ENCODE measurements around the gene ZNF729.
"Not testable (repeated sequence)": the region's sequence is repeated elsewhere in the genome, so short reads cannot be mapped to it uniquely, and the experiment has no call there.

The ZNF729 gene

GRCh38 chr19:22286151-22286810, at the start of gene ZNF729:
TSS of gene ZNF729 (plus strand) at chr19:22286441. CDS start at chr19:22286526, 85 bp downstream.
- DNase-seq: no peak

- no peak for DNase-seq
Measured at GRCh38 chr19:22256856-22257255, 29.4 kb upstream of the ZNF729 start.

GRCh38 chr19:22257381-22257780, 28.9 kb upstream of the ZNF729 start:
- DNase-seq: no peak

DNA sequence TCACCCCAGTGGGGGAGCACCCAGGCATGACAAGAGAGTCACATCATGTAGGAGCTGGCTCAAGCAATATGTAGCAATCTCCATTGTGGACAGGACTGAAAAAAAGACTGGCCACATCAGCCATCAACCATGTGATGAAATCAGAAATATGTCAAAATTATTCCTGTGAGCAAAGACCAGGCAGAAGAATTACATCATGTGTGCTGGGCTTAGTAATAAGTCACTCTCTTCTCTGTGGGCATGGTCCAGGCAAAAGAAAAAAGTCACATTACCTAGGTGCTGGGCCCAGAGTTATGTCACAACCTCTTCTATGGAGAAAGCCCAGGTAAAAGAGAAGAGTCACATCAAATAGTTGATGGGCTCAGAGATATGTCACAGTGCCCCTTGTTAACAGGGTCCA, 28.3 kb upstream of the ZNF729 start:
- no peak for DNase-seq

DNA sequence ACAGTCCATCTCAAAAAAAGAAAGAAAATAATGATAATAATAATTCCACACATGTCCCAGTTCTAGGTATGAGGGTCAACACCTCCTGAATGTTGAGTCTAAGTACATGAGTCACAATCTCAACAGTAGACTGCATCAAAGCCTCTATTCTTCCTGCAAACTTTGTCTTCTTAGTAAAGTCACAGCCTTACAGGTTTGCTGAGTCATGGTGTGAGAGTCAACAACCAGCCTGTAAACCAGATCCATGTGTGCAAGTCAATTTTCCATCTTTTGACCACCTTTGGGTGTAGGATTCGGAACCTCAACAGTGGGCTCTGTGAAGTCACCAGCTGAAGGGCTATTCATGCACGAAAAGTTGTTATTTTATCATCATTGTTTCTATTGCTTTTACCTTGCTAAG, 25.7 kb upstream of the ZNF729 start:
- no peak for DNase-seq

- no peak for DNase-seq
Measured at GRCh38 chr19:22261596-22261995, 24.6 kb upstream of the ZNF729 start.

GRCh38 chr19:22263121-22263520, 23.1 kb upstream of the ZNF729 start:
- DNase-seq: no peak

- not testable (repeated sequence) for DNase-seq
Measured at GRCh38 chr19:22321554-22321953, 35.3 kb downstream of the ZNF729 start.

DNA sequence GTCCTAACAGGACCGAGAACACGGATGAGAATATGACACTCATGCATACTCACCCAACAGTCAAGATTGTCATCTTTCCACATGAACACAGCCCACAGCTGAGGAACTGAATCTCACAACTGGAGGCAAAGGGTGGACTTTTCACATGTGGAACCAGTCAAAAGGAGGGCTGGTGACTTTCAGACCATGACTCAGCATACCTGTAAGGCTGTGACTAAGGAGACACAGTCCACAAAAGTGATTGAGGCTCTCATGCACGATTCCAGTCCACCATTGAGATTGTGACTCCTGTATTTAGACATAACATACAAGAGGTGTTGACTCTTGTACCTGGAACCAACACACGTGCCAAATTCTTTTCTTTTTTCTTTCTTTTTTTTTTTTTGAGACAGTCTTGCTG, 40.0 kb downstream of the ZNF729 start:
- DNase-seq: no peak

- no peak for DNase-seq
Measured at GRCh38 chr19:22327321-22327720, 41.1 kb downstream of the ZNF729 start.

DNA sequence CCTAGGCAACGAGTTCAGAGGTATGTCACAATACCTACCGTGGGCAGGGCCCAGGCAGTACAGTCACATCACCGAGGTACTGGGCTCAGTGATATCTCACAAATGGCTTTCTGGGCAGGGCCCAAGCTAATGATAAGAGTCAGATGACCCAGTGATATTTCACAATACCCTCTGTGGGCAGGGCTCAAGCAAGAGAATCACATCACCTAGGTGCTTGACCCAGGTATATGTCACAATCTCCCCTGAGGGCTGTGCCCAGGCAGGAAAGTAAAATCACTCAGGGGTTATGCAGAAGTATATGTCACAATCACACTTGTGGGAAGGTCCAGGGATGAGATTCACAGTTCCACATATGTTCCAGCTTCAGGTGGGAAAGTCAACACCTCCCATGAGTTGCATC, 45.3 kb downstream of the ZNF729 start:
- DNase-seq: no peak

GRCh38 chr19:22332924-22333323, 46.7 kb downstream of the ZNF729 start:
- no peak for DNase-seq

DNA sequence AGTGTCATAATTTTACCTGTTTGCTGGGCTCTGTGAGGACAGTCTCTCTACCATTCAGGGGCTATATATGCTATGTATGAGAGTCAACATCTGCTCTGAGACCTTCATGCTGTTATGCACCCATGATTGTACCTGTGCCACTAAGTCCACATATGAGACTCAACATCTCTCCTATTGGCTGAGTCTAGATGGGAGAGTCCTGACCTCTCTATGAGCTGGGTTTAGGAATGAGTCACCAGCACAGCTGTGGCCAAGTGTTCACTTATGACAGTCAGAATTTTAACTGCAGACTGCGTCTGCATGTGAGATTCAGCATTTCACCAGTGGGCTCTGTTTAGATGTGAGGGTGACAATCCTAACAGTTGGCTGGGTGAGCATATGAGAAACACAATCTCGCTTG, 49.5 kb downstream of the ZNF729 start:
- DNase-seq: no peak

DNA sequence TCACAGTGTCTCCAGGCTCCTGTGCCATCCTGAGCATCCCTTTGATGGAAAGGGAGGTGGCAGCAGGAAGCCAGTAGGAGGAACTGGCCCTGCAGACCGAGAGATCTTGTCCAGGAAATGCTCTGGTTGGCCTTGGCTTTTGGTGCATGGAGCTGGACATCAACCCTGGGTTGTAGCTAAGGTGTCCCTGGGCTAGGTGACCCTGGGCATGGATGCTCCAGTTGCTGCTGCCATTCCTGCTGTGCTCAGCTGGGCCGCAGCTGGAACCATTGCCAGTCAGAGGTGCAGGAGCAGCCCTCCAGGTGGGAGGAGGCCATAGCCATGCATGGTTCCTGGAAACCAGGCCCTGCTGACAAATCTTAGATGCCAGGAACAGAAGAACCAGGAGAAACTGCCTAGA, 68.4 kb downstream of the ZNF729 start:
- no peak for DNase-seq

Data from NCI-H187 (cell line).